Raji (cell line): ENCODE results near the gene ERBB2.

ENCODE experiments used
- POLR2A ChIP-seq: IDR thresholded peaks from 2 replicates; pipeline ENCODE4 v1.6.1; 2011; ENCODE audit warnings: low read depth, low read length, control low read depth; ENCODE audit not compliant: insufficient read depth

Gene ERBB2

DNA sequence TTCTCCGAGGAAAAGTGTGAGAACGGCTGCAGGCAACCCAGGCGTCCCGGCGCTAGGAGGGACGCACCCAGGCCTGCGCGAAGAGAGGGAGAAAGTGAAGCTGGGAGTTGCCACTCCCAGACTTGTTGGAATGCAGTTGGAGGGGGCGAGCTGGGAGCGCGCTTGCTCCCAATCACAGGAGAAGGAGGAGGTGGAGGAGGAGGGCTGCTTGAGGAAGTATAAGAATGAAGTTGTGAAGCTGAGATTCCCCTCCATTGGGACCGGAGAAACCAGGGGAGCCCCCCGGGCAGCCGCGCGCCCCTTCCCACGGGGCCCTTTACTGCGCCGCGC, at the start of gene ERBB2:
ERBB2 (plus strand) TSS at position 247 of the 330 bp plus-strand sequence. CDS start 175 bp downstream, outside the sequence.
- TF ChIP-seq POLR2A: no peak

DNA sequence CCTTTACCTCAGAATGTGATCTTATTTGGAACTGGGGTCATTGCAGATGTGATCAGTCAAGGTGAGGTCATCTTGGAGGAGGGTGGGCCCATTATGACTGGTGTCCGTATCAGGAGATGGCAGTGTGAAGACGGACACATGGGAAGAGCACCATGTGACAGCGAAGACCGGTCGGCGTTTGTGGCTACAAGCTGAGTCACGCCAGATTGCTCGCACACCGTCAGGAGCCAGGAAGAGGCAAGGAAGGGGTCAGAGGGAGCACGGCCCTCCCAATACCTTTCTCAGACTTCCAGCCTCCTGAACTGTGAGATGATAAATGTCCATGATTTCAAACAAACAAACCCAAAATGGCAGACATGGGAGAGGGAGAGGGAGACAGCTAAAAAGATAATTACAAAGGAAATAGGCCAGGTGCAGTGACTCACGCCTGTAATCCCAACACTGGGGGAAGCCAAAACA, 49.7 kb upstream of the ERBB2 start:
- no peak for TF ChIP-seq POLR2A

DNA sequence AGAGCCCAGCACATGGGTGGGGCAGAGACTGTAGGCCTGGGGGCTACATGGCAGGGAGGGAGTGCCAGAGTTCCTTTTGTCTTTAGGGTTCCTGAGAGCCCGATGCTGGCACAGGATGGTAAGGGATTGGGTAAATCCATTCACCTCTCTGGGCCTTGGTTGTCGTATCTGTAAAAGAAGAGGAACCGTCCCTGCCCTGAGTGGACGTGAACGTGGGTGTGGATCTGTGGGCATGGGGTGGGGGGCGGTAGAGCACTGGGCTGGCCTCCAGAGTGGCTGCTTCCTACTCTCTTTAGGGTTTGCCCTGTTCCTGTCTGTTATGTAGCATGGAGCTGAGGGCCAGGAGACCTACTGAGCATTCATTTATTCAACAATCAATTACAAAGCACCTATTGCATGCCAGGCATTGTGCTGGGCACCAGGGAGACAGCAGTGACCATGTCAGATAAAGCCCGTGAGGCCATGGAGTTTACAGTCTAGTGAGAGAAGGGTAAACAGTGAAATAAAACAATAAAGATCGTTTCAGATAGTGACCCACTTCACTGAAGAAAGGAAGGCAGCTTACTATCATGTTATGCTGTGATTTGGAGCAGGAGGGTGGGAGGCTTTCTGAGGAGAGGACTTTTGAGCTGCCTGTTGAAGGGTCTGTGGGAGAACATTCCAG, 47.8 kb upstream of the ERBB2 start:
- no peak for TF ChIP-seq POLR2A

DNA sequence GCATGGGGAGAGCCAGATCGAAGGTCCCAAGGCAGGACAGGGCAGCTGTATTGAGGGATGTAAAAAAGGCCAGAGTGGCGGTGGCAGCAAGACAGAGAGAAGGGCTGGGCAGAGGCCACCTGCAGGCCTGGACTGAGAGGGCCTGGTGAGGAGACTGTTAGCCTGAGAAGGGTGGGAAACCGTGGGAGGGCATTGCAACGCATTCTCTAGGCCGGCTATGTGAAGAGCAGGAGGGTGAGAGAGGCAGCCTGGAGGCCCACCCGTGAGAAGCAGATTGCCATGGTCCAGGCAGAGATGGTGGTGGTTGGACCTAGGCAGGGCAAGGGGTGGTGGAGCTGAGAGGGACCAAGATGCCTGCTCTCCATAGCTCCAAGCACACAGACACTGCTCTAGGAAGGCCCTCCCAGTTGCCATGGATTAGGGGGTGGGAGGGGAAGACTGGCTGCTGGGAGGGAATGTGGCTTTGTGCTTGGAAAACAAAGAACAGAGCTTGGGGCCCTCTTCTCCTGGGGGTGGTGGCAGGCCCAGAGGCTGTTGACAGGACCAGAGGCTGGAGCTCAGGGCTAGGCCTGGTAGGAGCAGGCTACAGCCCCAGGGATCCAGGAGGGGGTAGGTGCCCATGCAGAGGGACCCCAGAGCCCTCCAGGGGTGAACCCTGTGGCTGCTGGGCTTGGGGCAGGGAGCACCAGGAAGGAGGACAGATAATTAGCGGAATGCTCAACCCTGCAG, 47.1 kb upstream of the ERBB2 start:
- TF ChIP-seq POLR2A: no peak

DNA sequence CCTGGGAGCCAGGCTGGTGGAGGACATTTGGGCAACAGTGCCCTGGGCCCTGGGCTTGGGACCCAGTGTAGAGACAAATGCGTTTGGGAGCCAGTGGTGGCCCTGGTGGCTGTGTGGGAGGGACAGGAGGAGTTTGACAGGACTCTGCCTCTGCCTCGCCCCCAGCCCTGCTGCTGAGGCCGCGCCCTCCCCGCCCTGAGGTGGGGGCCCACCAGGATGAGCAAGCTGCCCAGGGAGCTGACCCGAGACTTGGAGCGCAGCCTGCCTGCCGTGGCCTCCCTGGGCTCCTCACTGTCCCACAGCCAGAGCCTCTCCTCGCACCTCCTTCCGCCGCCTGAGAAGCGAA, 46.6 kb upstream of the ERBB2 start:
- no peak for TF ChIP-seq POLR2A

DNA sequence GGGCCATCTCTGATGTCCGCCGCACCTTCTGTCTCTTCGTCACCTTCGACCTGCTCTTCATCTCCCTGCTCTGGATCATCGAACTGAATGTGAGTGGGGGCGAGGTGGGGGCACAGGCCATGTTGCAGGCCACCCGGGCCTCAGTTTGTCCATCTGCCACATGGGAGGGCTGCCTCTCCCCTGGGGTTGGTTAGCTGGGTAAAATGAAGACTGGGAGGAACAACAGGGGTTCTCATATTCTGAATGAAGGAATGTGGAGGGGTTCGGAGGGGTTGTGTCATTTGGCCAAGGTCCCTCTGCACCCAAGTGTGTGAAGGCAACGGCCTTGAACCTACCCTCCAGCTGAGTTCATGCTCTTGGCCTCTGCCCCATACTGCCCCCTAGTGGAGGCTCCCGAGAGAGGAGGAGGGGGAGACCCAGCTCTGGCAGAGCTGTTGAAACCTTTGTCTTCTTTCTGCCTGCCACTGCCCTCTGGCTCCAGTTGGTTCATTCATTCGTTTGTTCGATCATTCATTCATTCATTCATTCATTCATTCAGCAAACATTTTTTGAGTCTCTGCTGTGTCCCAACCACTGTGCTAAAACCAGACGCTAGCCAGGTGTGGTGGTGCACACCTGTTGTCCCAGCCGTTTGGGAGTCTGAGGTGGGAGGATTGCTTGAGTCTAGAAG, 46.1 kb upstream of the ERBB2 start:
- TF ChIP-seq POLR2A: no peak

DNA sequence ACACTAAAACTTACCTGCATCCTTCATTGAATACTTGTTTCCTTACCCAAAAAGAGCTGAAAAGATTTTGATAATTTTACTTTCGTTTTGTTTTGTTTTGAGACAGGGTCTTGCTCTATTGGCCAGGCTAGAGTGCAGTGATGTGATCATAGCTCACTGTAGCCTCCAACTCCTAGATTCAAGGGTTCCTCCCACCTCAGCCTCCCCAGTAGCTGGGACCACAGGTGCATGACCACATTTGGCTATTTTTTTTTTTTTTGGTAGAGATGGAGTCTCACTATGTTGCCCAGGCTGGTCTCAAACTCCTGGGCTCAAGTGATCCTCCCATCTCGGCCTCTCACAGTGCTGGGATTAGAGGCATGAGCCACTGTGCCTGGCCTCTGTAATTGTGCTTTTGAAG, 44.8 kb upstream of the ERBB2 start:
- TF ChIP-seq POLR2A: no peak

DNA sequence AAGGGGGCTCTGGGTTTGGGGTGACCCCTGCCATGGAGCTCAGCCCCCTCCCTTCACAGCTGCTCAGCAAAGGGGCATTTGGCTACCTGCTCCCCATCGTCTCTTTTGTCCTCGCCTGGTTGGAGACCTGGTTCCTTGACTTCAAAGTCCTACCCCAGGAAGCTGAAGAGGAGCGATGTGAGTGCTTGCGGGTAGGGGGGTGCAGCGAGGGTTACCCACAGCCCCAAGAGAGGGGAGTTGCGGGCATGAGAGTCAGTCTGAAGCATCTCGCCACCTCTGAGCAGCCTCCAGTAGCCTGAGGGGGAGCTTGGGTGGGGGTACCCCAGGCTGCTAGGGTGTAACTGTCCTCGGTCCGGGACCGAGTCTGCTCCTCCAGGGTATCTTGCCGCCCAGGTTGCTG, 41.5 kb upstream of the ERBB2 start:
- no peak for TF ChIP-seq POLR2A

DNA sequence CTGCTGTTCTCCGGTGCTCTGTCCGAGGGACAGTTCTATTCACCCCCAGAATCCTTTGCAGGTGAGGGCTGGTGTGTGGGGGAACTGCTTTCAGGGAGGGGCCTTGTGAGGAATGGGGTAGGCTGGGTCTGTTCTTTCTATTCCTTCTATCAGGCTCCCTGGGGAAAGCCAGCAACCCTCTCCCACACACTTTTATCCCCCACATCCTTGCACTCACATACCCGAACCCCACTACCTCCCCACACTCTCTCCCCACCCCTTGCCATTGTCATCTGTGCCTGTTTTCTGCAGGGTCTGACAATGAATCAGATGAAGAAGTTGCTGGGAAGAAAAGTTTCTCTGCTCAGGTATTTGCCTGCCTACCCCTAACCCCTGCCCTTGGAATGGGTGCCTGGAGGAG, 41.1 kb upstream of the ERBB2 start:
- no peak for TF ChIP-seq POLR2A

DNA sequence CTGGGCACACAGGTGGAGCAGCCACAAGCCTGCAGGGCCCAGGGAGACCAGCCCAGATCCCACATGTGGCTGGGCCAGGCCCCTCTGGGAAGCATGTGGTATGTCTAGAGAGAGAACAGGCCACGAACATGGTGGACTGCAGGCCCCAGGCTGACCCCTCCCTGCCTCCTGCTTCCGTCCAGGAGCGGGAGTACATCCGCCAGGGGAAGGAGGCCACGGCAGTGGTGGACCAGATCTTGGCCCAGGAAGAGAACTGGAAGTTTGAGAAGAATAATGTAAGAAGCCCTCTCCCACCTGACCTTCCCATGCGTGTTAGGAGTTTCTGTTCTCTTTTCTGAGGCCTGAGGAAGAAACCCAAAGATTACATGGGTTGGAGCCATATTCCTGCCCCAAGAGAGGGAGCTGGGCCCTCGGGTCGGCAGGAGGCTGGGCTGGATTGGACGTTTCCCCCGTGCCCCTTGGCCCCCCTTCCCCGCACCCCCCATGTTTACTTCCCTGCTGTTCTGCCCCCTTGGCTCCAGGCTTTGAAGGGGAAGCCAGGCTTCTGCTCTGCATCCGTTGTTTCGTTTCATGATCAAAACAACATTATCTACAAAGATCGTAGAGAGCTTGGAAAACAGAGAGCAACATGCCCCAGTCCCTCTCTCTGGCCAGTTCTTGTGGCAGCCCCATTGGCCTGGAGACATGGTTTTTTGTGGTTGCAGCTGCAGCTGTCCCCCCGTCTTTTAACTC, 40.4 kb upstream of the ERBB2 start:
- TF ChIP-seq POLR2A: no peak

DNA sequence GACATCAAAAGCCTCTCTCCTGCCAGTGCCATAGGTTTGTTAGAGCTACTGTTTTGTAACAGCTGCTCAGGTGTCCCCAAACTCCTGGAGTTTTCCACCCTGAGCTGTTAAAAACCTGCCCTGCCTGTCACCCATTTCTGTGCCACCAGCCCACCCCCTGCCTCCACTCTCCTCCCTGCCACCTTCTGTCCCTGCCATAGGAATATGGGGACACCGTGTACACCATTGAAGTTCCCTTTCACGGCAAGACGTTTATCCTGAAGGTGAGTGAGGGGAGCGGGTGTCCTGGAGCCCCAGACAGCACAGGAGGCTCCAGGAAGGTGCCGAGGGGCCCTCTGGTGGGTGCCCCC, 39.9 kb upstream of the ERBB2 start:
- no peak for TF ChIP-seq POLR2A

DNA sequence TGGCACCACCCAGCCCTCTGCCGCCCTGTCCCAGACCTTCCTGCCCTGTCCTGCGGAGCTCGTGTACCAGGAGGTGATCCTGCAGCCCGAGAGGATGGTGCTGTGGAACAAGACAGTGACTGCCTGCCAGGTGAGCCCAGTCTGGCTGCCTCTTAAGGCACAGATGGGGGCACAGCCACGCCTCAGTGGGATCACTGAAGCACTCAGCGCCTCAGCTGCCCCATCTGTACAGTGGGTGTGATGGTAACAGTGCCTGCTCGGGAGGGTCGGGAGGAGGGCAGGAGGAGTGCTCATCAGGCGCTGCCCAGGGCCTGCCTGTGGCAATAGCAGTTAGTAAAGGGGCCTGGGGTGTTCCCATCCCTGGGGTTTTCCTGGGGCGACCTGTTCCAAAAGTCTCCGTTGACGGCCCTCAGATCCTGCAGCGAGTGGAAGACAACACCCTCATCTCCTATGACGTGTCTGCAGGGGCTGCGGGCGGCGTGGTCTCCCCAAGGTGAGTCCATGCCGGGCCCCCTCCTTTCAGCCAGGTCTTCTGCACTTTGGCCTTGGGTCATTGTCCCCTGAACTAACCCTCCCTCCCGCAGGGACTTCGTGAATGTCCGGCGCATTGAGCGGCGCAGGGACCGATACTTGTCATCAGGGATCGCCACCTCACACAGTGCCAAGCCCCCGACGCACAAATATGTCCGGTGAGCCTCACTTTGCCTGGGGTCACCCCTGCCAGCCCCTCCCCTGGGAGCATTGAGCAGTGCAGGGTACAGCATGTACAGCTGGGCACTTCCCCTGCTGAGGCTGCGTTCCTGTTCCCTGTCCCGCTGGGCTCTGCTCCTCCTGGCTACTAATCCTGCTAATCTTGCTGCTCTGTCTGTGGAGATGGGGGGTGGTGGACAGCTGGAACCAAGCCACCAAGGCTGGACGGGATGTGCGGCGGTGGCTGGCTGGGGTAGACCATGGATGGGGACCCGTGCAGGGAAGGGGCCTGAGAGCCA, 39.2 kb upstream of the ERBB2 start:
- TF ChIP-seq POLR2A: no peak

DNA sequence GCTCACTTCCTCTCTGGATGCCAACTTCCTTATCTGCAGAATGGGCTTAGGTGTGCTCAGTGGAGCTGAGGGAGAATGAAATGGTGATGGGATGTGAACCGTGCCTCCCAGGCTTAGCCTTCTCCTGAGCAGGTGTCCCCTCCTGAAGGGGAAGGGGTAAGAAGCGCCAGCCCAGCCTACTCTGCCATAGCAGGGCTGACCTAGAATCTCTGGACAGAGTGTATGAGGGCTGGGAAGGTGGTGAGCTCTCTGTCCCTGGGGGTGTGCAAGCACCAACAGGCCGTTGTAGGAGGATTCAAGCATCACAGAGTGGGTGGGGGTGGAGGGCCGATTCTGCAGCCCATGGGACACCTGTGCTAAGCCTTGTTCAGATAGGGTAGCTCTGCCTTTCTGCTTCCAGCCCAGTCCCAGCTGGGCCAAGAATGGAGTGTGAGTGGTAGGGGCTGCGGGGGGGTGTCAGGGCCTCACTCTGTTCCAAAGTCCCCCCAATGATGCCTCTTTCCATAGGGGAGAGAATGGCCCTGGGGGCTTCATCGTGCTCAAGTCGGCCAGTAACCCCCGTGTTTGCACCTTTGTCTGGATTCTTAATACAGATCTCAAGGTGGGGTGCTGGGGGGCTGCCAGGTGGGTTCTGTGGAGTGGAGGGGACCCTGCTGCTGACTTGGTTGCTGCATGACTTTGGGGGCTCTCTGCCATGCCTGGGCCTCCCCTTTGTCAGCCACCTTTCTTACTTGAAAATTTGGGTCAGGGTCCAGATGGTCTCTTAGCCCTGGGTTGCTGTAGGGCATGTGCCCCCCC, 37.9 kb upstream of the ERBB2 start:
- no peak for TF ChIP-seq POLR2A
